ENCODE data around the gene FTH1.

Gene FTH1

DNA sequence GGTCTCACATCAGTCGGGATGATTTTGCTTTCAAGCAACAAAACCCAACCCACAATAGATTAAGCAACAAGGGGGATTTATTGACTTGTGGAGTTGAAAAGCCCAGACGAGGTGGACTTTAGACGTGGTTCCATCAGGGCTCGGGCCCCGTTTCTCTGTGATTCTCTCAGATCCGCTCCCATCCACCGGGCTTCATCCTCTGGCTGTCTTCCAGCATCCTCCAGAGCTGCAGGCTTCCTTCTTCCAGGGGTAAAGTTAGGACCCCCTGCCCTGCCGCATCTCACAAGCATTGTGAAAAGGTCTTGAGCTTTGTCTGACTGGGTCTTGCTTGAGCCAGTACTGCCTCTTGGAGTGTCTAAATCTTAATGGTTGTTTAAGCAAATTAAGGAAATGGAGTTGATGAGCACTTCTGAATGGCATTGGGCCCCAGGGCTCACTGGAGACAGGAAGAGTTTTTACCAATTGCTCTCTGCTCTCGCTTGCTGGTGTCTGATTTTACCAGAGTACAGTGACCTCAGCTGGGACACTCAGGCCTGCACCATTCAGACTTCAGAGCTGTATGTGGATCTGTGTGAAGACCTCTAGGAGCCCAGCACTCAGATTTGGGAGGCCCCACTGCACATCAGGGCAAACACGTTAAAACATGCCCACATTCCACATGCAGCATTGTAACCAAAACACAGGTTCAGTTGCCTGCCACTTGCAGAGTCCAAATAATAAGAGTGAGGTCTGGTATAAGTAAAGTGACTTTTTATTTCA is 13.5 kb upstream of the FTH1 start:
- peak overlapping the region; percentile 73 for H3K27ac ChIP-seq
- TF ChIP-seq CTCF (conservative IDR thresholded peaks at IDR 0.05; ENCODE audit: low read depth), result no peak
- POLR2A ChIA-PET (ENCODE audit: low non-redundant PET), result interaction anchor here (1.2 kb wide), 1 partner anchor 13 kb away, joined by 7 read pairs; the partner anchor contains the start of gene FTH1
- peak; percentile 53 for DNase-seq (ENCODE audit: low spot score)
- CTCF ChIA-PET, result interaction anchor here (2.1 kb wide), 1 partner anchor 101 kb away, joined by 6 read pairs; no protein-coding TSS in a partner anchor

GRCh38 chr11:61978703-61979661 is 11.5 kb upstream of the FTH1 start:
- TF ChIP-seq CTCF (conservative IDR thresholded peaks at IDR 0.05; ENCODE audit: low read depth), result no peak
- DNase-seq (ENCODE audit: low spot score), result no peak
- ChIA-PET CTCF (interaction anchor here (0.9 kb wide), 1 partner anchor 10 kb away, joined by 4 read pairs; no protein-coding TSS in a partner anchor), POLR2A (ENCODE audit: low non-redundant PET) (interaction anchor here (0.8 kb wide), 1 partner anchor 11 kb away, joined by 3 read pairs; no protein-coding TSS in a partner anchor)
- peak overlapping the region; percentile 70 for H3K27ac ChIP-seq

GRCh38 chr11:61976813-61977475 is 9.5 kb upstream of the FTH1 start:
- ChIA-PET POLR2A (ENCODE audit: low non-redundant PET) (no interaction called here), CTCF (interaction anchor here (0.6 kb wide), 1 partner anchor 49 kb away, joined by 3 read pairs; no protein-coding TSS in a partner anchor)
- DNase-seq (ENCODE audit: low spot score), result no peak
- H3K27ac ChIP-seq, result peak overlapping the region; percentile 78
- no peak for TF ChIP-seq CTCF (conservative IDR thresholded peaks at IDR 0.05; ENCODE audit: low read depth)

- no peak for TF ChIP-seq CTCF (conservative IDR thresholded peaks at IDR 0.05; ENCODE audit: low read depth)
- CTCF ChIA-PET, result no interaction called here
- POLR2A ChIA-PET (ENCODE audit: low non-redundant PET), result no interaction called here
- H3K27ac ChIP-seq, result peak overlapping the region; percentile 78
- DNase-seq (ENCODE audit: low spot score), result no peak
Measured at GRCh38 chr11:61976420-61976800, 9.0 kb upstream of the FTH1 start.

DNA sequence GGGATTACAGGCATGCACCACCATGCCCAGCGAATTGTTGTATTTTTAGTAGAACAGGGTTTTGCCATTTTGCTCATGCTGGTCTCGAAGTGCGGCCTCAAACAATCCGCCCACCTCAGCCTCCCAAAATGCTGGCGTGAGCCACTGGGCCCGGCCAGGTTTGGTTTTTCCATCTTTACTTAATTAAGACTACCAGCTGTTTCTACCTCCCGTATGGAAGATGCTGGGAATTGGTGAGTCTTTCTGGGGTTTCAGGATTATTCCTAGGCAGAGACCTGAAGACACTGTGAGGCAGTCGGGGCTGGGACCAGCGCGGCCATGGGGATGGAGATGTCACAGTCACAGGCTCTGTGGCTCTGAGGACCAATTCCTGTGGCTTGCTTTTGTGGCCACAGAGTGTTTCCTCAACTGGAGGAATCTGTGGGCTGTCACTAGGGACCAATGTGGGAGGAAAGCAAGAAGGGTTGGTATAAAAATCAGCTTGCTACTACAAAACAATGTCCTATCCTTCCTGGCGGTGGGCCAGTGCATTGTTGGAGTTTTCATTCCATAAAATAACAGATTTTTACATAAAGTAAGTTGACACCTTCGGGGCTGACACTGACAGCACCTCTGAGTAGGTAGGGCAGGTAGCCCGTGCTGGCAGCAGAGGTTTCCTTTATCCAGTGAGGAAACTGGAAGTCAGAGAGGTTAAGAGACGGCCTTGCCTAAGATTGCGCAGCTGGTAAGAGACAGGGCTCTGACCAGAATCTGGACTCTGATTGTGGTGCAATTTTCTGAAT is 8.4 kb upstream of the FTH1 start:
- TF ChIP-seq CTCF (conservative IDR thresholded peaks at IDR 0.05; ENCODE audit: low read depth), result no peak
- no peak for DNase-seq (ENCODE audit: low spot score)
- ChIA-PET POLR2A (ENCODE audit: low non-redundant PET) (no interaction called here), CTCF (no interaction called here)
- peak overlapping the region; percentile 78 for H3K27ac ChIP-seq

Measured in RWPE1 (cell line).